Measurements from ENCODE around the gene SMIM41.

Gene SMIM41

DNA sequence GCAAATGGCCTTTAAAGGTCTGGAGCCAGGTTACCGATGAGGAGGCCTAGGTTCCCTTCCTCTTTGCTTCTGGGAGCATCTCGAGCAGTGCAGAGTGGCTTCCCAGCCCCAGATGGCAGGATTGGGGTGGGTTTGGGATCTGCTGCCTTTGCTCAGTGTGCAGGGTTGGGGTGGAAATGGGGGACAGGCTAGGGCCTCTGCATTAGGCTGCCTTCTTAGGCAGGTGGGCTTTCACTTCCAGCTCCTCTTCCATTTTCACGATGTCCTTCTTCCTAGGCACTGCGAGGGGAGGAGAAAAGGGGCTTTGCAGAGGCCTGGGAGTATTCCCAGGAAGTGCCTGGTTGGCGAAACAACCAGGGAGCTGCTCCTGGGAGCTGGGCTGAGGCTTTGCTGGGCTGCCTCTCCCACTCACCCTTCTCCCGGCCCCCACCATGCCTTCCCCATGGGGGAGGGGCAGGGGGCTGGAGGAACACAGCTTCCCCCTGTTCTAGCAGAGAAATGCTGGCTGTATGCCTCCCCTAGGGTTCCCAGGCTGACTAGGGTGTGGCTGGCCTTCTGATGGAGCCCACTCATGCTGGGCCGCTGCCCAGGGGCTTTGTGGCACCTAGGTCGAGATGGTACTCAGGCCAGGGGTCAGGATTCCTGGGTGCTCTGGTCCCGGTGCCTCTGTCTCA lies 25.8 kb upstream of the SMIM41 start:
- H3K79me2 ChIP-seq (ENCODE audit: insufficient read depth, low read length): no peaks in the 10 kb centered on the region
- H3F3A ChIP-seq (ENCODE audit: low read depth): no peaks in the 10 kb centered on the region
- H3K27me3 ChIP-seq (ENCODE audit: insufficient read depth, low read length, poor library complexity, severe bottlenecking): no peaks in the 10 kb centered on the region
- H3K9me2 ChIP-seq (replicated peaks; ENCODE audit: low read depth, low read length): no peaks in the 10 kb centered on the region
- H2AFZ ChIP-seq (ENCODE audit: low read length): no peak overlapping the region
- H3K9ac ChIP-seq (ENCODE audit: low read depth, low read length, poor library complexity, severe bottlenecking): no peak overlapping the region
- H4K20me1 ChIP-seq (ENCODE audit: insufficient read depth, low read length, poor library complexity, severe bottlenecking): no peaks in the 10 kb centered on the region
- H3K36me3 ChIP-seq (ENCODE audit: insufficient read depth, low read length): no peaks in the 10 kb centered on the region
- H3K4me3 ChIP-seq (ENCODE audit: low read length, poor library complexity, severe bottlenecking): no peak overlapping the region
- TF ChIP-seq EZH2phosphoT487 (IDR thresholded peaks at IDR 0.05; ENCODE audit: borderline replicate concordance): no peak
- TF ChIP-seq, protein P1, sequence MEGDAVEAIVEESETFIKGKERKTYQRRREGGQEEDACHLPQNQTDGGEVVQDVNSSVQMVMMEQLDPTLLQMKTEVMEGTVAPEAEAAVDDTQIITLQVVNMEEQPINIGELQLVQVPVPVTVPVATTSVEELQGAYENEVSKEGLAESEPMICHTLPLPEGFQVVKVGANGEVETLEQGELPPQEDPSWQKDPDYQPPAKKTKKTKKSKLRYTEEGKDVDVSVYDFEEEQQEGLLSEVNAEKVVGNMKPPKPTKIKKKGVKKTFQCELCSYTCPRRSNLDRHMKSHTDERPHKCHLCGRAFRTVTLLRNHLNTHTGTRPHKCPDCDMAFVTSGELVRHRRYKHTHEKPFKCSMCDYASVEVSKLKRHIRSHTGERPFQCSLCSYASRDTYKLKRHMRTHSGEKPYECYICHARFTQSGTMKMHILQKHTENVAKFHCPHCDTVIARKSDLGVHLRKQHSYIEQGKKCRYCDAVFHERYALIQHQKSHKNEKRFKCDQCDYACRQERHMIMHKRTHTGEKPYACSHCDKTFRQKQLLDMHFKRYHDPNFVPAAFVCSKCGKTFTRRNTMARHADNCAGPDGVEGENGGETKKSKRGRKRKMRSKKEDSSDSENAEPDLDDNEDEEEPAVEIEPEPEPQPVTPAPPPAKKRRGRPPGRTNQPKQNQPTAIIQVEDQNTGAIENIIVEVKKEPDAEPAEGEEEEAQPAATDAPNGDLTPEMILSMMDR (conservative IDR thresholded peaks at IDR 0.05; ENCODE audit: low read length): no peak
- peaks cover 23% of the 10 kb centered on the region for H3K4me1 ChIP-seq (ENCODE audit: insufficient read depth, low read length, poor library complexity, severe bottlenecking)
- no peaks in the 10 kb centered on the region for H3K9me3 ChIP-seq (ENCODE audit: insufficient read depth, low read depth, low read length)
- H3K4me2 ChIP-seq (ENCODE audit: low read depth, low read length, poor library complexity, severe bottlenecking): no peak overlapping the region

DNA sequence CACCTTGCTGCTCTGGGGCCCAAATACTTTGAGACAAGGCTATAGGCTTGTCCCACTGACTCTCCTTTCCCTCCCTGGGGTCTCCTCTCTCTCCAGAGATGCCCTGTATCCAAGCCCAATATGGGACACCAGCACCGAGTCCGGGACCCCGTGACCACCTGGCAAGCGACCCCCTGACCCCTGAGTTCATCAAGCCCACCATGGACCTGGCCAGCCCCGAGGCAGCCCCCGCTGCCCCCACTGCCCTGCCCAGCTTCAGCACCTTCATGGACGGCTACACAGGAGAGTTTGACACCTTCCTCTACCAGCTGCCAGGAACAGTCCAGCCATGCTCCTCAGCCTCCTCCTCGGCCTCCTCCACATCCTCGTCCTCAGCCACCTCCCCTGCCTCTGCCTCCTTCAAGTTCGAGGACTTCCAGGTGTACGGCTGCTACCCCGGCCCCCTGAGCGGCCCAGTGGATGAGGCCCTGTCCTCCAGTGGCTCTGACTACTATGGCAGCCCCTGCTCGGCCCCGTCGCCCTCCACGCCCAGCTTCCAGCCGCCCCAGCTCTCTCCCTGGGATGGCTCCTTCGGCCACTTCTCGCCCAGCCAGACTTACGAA lies 25.2 kb upstream of the SMIM41 start:
- H2AFZ ChIP-seq (ENCODE audit: low read length): no peak overlapping the region
- H3K4me2 ChIP-seq (ENCODE audit: low read depth, low read length, poor library complexity, severe bottlenecking): no peak overlapping the region
- H3K9me3 ChIP-seq (ENCODE audit: insufficient read depth, low read depth, low read length): no peaks in the 10 kb centered on the region
- H3K4me1 ChIP-seq (ENCODE audit: insufficient read depth, low read length, poor library complexity, severe bottlenecking): peaks cover 23% of the 10 kb centered on the region
- no peak overlapping the region for H3K4me3 ChIP-seq (ENCODE audit: low read length, poor library complexity, severe bottlenecking)
- no peaks in the 10 kb centered on the region for H3K9me2 ChIP-seq (replicated peaks; ENCODE audit: low read depth, low read length)
- no peaks in the 10 kb centered on the region for H3K27me3 ChIP-seq (ENCODE audit: insufficient read depth, low read length, poor library complexity, severe bottlenecking)
- no peaks in the 10 kb centered on the region for H3K36me3 ChIP-seq (ENCODE audit: insufficient read depth, low read length)
- no peak overlapping the region for H3K9ac ChIP-seq (ENCODE audit: low read depth, low read length, poor library complexity, severe bottlenecking)
- no peaks in the 10 kb centered on the region for H4K20me1 ChIP-seq (ENCODE audit: insufficient read depth, low read length, poor library complexity, severe bottlenecking)
- no peaks in the 10 kb centered on the region for H3F3A ChIP-seq (ENCODE audit: low read depth)
- H3K79me2 ChIP-seq (ENCODE audit: insufficient read depth, low read length): no peaks in the 10 kb centered on the region
- TF ChIP-seq EZH2phosphoT487 (IDR thresholded peaks at IDR 0.05; ENCODE audit: borderline replicate concordance): no peak
- TF ChIP-seq, protein P1 (conservative IDR thresholded peaks at IDR 0.05; ENCODE audit: low read length): no peak

DNA sequence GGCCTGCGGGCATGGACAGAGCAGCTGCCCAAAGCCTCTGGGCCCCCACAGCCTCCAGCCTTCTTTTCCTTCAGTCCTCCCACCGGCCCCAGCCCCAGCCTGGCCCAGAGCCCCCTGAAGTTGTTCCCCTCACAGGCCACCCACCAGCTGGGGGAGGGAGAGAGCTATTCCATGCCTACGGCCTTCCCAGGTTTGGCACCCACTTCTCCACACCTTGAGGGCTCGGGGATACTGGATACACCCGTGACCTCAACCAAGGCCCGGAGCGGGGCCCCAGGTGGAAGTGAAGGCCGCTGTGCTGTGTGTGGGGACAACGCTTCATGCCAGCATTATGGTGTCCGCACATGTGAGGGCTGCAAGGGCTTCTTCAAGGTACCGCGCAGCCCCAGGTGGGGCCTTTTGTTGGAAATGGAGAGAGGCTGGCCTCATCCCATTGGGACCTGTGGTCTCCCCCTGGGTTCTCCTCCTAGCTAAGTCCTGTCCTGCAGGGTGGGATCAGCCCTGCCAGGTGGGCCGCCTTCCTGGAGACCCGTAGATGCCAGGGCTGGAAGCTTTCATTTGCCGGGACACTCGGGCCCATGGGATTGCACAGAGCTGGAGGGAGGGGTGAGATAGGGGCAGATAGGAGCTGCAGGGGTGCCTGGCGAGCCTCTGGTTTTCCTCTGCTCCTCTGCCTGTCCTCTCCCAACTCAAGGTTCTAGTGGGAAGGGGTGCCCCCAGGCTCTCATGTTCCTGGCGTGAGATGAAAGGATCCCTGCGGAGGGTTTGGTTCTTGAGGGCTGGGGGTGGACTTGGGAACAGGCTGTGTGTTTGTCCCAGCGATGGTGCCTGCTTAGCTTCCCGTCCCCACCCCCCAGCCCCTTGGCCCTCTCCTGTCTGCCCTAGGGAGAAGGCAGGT lies 24.4 kb upstream of the SMIM41 start:
- Histone ChIP-seq H3K4me3 (ENCODE audit: low read length, poor library complexity, severe bottlenecking) (no peak overlapping the region), H4K20me1 (ENCODE audit: insufficient read depth, low read length, poor library complexity, severe bottlenecking) (no peaks in the 10 kb centered on the region), H3K4me1 (ENCODE audit: insufficient read depth, low read length, poor library complexity, severe bottlenecking) (peaks cover 21% of the 10 kb centered on the region), H3K9me2 (replicated peaks; ENCODE audit: low read depth, low read length) (no peaks in the 10 kb centered on the region), H3K27me3 (ENCODE audit: insufficient read depth, low read length, poor library complexity, severe bottlenecking) (no peaks in the 10 kb centered on the region), H3K79me2 (ENCODE audit: insufficient read depth, low read length) (no peaks in the 10 kb centered on the region), H3F3A (ENCODE audit: low read depth) (no peaks in the 10 kb centered on the region), H3K9me3 (ENCODE audit: insufficient read depth, low read depth, low read length) (no peaks in the 10 kb centered on the region), H2AFZ (ENCODE audit: low read length) (no peak overlapping the region), H3K36me3 (ENCODE audit: insufficient read depth, low read length) (no peaks in the 10 kb centered on the region), H3K4me2 (ENCODE audit: low read depth, low read length, poor library complexity, severe bottlenecking) (no peak overlapping the region), H3K9ac (ENCODE audit: low read depth, low read length, poor library complexity, severe bottlenecking) (no peak overlapping the region)
- TF ChIP-seq, protein P1 (conservative IDR thresholded peaks at IDR 0.05; ENCODE audit: low read length): no peak
- TF ChIP-seq EZH2phosphoT487 (IDR thresholded peaks at IDR 0.05; ENCODE audit: borderline replicate concordance): no peak
